Effector memory CD8-positive, alpha-beta T cell (primary cell): ENCODE results near the gene SYCE3.
A peak's percentile ranks its signal among the peaks of the same experiment; 100 is the strongest.

Experiments used
- ATAC-seq: fragments of 150-1000 bp; cut with Tn5 transposase; replicated peaks from 2 replicates; pipeline ENCODE4 v1.10.0; 2021; ENCODE audit warnings: mild to moderate bottlenecking, moderate library complexity
- DNase-seq, 3 experiments: peaks; one replicate each; pipeline ENCODE4 v3.0.0; 2021
- H3K27ac Mint-ChIP-seq, 2 donors: one replicate each; pipeline ENCODE4 v1.8.0; 2022; ENCODE audit warnings: mild to moderate bottlenecking in 2 of 2, mixed read lengths in 2 of 2, moderate library complexity in 2 of 2
- H3K27me3 Mint-ChIP-seq, 2 donors: one replicate each; pipeline ENCODE4 v1.8.0; 2022; ENCODE audit warnings: mixed read lengths in 2 of 2
- H3K36me3 Mint-ChIP-seq: one replicate; pipeline ENCODE4 v1.8.0; 2022; ENCODE audit warnings: mild to moderate bottlenecking, moderate library complexity, mixed read lengths; ENCODE audit not compliant: insufficient read depth
- H3K4me1 Mint-ChIP-seq, 2 donors: one replicate each; pipeline ENCODE4 v1.8.0; 2022; ENCODE audit warnings: low read depth in 2 of 2, mixed read lengths in 2 of 2
- H3K4me3 Mint-ChIP-seq, 2 donors: one replicate each; pipeline ENCODE4 v1.8.0; 2022; ENCODE audit warnings: mild to moderate bottlenecking in 2 of 2, mixed read lengths in 2 of 2, moderate library complexity in 2 of 2
- H3K9me3 Mint-ChIP-seq, 2 donors: one replicate each; pipeline ENCODE4 v1.8.0; 2022; ENCODE audit warnings: mixed read lengths in 2 of 2

SYCE3 gene

DNA sequence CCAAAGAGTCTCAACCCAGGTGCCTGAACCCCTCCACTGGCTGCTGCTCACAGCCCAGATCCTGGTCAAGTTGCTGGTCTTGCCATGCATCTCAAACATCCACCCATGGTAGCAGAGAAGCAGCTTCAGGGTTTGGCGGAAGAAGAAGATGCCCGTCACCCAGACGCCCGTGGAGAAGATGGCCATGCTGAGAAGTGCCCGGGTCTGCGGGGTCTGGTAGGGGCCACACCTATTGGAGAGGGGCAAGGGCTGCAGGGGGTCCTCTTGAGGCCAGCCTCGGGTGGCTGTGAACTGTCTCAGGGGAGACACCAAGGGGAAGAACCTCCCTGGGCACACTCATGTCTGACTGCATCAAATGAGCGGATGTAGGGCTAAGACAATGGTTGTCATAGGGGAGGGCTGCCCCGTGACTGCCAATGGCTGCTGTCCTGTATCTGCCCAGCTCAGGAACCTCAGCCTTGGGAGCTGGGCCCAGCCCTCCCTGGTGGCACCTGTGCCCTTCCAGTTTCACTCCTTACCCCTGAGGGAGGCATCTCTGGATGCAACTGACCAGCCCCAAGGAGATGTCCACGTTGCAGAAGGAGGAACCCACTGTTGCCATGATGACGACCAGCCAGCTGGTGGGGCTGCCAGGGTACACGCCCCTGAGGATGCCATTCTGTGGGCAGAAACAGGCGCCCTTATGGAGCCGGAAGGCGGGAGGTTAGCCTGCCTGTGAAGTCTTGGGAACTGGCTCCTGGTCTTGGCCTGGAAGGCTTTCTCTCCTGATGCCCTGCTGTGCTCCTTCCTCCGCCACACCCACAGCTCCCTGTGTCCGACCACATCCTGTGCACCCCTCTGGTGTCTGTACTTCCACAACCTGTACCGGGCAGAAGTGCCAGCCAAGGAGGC, 14.3 kb upstream of the SYCE3 start:
- H3K27ac Mint-ChIP-seq: no peak overlapping the region
- H3K9me3 Mint-ChIP-seq: no peaks in the 10 kb centered on the region
- H3K4me1 Mint-ChIP-seq: peaks cover 4 to 9% of the 10 kb centered on the region in 2 donors
- H3K4me3 Mint-ChIP-seq: no peak overlapping the region
- ATAC-seq: no peak
- no peaks in the 10 kb centered on the region for H3K27me3 Mint-ChIP-seq
- H3K36me3 Mint-ChIP-seq: peaks cover 16% of the 10 kb centered on the region
- no peak for DNase-seq

DNA sequence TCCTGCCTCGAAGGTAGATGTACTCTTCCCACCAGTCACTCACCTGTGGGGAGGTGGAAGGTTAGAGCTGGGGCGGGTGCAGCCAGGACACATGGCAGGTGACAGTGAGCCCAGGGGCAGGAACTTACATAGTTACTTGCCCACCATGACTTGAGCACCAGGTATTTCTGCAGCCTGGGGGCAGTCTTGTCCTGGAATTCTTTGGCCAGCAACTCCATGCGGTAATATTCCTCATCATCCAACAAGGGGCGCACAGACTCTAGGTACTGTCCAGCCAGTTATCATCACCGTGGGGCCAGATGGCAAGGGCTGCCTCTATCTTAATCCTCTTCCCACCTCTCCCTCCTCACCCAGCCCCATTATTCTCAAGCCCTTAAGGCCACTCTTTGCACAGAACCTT, 13.4 kb upstream of the SYCE3 start:
- H3K4me1 Mint-ChIP-seq: peaks cover 4% of the 10 kb centered on the region in 2 donors
- no peaks in the 10 kb centered on the region for H3K27me3 Mint-ChIP-seq
- H3K9me3 Mint-ChIP-seq: no peaks in the 10 kb centered on the region
- H3K27ac Mint-ChIP-seq: no peak overlapping the region
- peaks cover 16% of the 10 kb centered on the region for H3K36me3 Mint-ChIP-seq
- no peak for ATAC-seq
- no peak for DNase-seq
- no peak overlapping the region for H3K4me3 Mint-ChIP-seq

GRCh38 chr22:50575426-50575941, 12.8 kb upstream of the SYCE3 start:
- Mint-ChIP-seq H3K9me3 (no peaks in the 10 kb centered on the region), H3K27ac (no peak overlapping the region), H3K36me3 (peaks cover 17% of the 10 kb centered on the region), H3K27me3 (no peaks in the 10 kb centered on the region), H3K4me1 (peaks cover 4% of the 10 kb centered on the region in 2 donors), H3K4me3 (no peak overlapping the region)
- ATAC-seq (no peak), DNase-seq (no peak)

DNA sequence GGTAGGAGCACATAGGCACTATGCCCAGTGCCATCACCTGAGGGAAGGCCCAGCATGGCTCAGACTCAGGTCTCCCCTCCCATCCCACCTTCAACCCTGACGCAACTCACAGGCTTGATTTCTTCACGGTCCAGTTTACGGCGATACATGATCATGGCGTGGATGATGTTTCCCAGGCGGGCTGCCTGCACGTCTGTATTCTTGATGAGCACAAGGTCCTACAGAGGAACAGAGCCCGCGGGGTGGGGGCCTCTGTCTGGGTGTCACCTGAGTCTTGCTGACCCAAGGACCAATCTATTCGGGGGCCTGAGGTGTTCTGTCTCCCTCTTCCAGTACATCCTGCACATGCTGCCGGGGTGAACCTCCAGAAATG, 11.7 kb upstream of the SYCE3 start:
- Mint-ChIP-seq H3K9me3 (no peaks in the 10 kb centered on the region), H3K4me3 (no peak overlapping the region), H3K27me3 (no peaks in the 10 kb centered on the region), H3K36me3 (peaks cover 24% of the 10 kb centered on the region), H3K4me1 (peaks cover 3 to 4% of the 10 kb centered on the region in 2 donors), H3K27ac (no peak overlapping the region)
- ATAC-seq (no peak), DNase-seq (no peak)

GRCh38 chr22:50573491-50574382, 11.0 kb upstream of the SYCE3 start:
- no peaks in the 10 kb centered on the region for H3K27me3 Mint-ChIP-seq
- H3K27ac Mint-ChIP-seq: no peak overlapping the region
- peaks cover 3 to 4% of the 10 kb centered on the region in 2 donors for H3K4me1 Mint-ChIP-seq
- H3K9me3 Mint-ChIP-seq: no peaks in the 10 kb centered on the region
- H3K36me3 Mint-ChIP-seq: peaks cover 28% of the 10 kb centered on the region
- ATAC-seq (no peak), DNase-seq (no peak)
- H3K4me3 Mint-ChIP-seq: no peak overlapping the region

DNA sequence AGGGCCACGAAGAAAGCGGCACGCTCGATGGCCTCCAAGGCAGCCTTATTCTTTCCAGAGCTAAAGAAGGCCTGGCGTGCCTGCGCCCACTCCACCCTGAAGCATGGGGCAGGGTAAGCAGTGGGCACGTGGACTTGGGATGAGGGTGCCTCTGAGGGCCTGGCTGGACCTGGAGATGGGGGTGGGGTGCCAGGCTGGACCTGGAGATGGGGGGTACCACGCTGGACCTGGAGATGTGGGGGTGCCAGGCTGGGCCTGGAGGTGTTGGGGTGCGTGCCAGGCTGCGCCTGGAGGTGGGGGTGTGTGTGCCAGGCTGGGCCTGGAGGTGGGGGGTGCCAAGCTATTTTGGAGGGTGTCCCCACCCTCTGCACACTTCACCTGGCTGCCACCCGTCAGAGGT, 10.2 kb upstream of the SYCE3 start:
- no peak for ATAC-seq
- H3K4me1 Mint-ChIP-seq: peaks cover 3 to 4% of the 10 kb centered on the region in 2 donors
- H3K27ac Mint-ChIP-seq: peak overlapping the region in 1 of 2 donors; percentile 67
- no peaks in the 10 kb centered on the region for H3K9me3 Mint-ChIP-seq
- H3K36me3 Mint-ChIP-seq: peaks cover 28% of the 10 kb centered on the region
- H3K27me3 Mint-ChIP-seq: no peaks in the 10 kb centered on the region
- H3K4me3 Mint-ChIP-seq: no peak overlapping the region
- no peak for DNase-seq

DNA sequence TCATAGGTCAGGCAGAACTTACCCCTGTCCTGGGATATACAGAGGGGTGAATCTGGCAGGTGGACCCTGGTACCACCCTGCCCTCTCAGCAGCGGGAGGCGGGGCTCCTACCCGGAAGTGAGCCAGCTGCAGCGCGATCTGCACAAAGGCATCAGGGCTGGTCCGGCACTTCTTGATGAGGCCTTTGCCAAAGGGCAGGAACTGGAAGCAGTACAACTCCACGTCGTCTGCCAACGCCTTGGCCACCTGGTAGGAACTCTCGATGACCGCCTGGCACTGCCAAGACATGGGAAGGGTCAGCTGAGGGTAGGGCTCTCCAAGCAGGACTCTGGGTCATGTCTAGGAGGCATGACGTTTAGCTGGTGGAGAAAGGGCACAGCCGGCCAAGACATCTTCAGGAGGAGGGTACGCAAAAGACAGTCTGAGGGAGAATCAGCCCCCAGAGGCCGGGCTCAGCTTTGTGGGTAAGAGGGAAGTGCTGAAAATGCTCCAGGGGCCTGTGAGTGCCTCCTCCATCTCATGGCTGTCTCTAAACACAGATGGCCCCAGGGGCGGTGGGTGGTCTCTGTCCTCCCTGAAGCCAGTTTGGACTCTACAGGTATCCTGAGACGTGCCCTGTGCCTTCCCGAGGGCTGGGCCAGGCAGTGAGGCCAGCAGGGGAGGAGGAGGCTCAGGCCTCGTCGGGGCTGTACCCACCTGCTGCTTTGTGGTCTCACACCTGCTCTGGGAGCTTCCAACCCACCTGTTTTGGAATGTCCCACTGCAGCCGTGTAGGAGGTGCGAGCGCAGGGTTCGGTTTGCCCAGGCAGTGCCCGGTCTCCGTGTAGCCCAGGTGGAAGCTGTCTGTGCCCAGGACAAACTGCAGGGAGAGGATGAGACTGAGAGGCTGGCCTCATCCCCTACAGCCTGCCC, 8.8 kb upstream of the SYCE3 start:
- ATAC-seq (no peak), DNase-seq (no peak)
- peaks cover 0 to 4% of the 10 kb centered on the region in 2 donors for H3K4me1 Mint-ChIP-seq
- H3K36me3 Mint-ChIP-seq: peaks cover 30% of the 10 kb centered on the region
- no peak overlapping the region for H3K27ac Mint-ChIP-seq
- no peak overlapping the region for H3K4me3 Mint-ChIP-seq
- no peaks in the 10 kb centered on the region for H3K27me3 Mint-ChIP-seq
- H3K9me3 Mint-ChIP-seq: no peaks in the 10 kb centered on the region

DNA sequence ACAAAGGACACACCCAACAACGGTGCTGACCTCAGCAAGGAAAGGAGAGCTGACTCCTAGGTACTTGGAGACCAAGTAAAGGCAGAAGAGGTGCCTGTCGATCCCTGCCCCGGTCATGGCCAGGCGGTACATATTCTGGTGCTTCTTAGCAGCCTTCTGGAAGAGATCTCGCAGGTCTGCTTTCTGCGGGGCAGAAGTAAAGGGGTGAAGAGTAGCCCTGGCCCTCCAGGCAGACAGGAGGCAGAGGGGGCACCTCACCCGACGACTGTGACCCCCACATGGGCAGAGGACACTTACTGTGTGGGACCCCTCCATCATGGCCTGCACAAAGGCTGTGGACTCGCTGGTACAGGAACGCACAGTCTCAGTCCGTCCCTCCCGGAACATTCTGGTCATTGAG, 8.1 kb upstream of the SYCE3 start:
- Mint-ChIP-seq H3K4me3 (no peak overlapping the region), H3K27ac (no peak overlapping the region), H3K27me3 (no peaks in the 10 kb centered on the region), H3K4me1 (peaks cover 0 to 4% of the 10 kb centered on the region in 2 donors), H3K36me3 (peaks cover 24% of the 10 kb centered on the region), H3K9me3 (no peaks in the 10 kb centered on the region)
- no peak for ATAC-seq
- DNase-seq: no peak

- H3K36me3 Mint-ChIP-seq: peaks cover 21% of the 10 kb centered on the region
- H3K27me3 Mint-ChIP-seq: no peaks in the 10 kb centered on the region
- H3K27ac Mint-ChIP-seq: no peak overlapping the region
- no peaks in the 10 kb centered on the region for H3K9me3 Mint-ChIP-seq
- ATAC-seq (no peak), DNase-seq (no peak)
- H3K4me3 Mint-ChIP-seq: no peak overlapping the region
- H3K4me1 Mint-ChIP-seq: peaks cover 0 to 4% of the 10 kb centered on the region in 2 donors
These were observed 7.3 kb upstream of the SYCE3 start for GRCh38 chr22:50569896-50570535.

- H3K4me1 Mint-ChIP-seq: peaks cover 0 to 4% of the 10 kb centered on the region in 2 donors
- no peak overlapping the region for H3K27ac Mint-ChIP-seq
- H3K9me3 Mint-ChIP-seq: no peaks in the 10 kb centered on the region
- ATAC-seq: no peak
- no peak for DNase-seq
- no peak overlapping the region for H3K4me3 Mint-ChIP-seq
- peaks cover 20% of the 10 kb centered on the region for H3K36me3 Mint-ChIP-seq
- no peaks in the 10 kb centered on the region for H3K27me3 Mint-ChIP-seq
These were observed 6.3 kb upstream of the SYCE3 start for GRCh38 chr22:50569041-50569459.

- Mint-ChIP-seq H3K27me3 (no peaks in the 10 kb centered on the region), H3K4me3 (no peak overlapping the region), H3K4me1 (peaks cover 0 to 4% of the 10 kb centered on the region in 2 donors), H3K27ac (no peak overlapping the region), H3K36me3 (peaks cover 20% of the 10 kb centered on the region), H3K9me3 (no peaks in the 10 kb centered on the region)
- DNase-seq (no peak), ATAC-seq (no peak)
These were observed 5.9 kb upstream of the SYCE3 start for GRCh38 chr22:50568626-50569025.

GRCh38 chr22:50567721-50568252, 5.1 kb upstream of the SYCE3 start:
- Mint-ChIP-seq H3K27me3 (no peaks in the 10 kb centered on the region), H3K27ac (no peak overlapping the region), H3K9me3 (no peaks in the 10 kb centered on the region), H3K36me3 (peaks cover 23% of the 10 kb centered on the region), H3K4me1 (peaks cover 7 to 11% of the 10 kb centered on the region in 2 donors), H3K4me3 (no peak overlapping the region)
- DNase-seq: no peak
- ATAC-seq: no peak
